ENCODE results near the gene DNM1L.
A peak's percentile ranks its signal among the peaks of the same experiment; 100 is the strongest.
"Not testable (repeated sequence)": the region's sequence is repeated elsewhere in the genome, so short reads cannot be mapped to it uniquely, and the experiment has no call there.

The DNM1L gene

DNA sequence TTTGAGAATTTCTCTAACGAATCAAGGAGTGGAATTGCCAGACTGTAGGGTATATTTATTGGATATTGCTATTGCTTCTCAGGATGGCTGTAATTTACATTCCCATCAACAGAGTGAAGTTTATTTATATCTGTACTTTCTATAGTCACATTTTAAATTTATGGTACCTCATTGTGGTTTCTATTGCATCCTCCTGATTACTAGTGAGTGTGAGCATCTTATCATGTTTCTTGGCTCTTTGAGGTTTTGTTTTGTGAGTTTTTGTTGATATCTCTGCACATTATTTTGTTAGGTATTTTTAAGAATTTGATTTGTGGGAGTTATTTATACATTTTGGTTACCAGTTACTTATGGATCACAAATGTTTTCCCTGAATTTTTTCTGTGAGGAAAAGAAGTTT, 13.9 kb downstream of the DNM1L start:
- DNase-seq (ENCODE audit: low read depth), result no peak
- no peak overlapping the region for H3K4me3 ChIP-seq (ENCODE audit: low read length)
- TF ChIP-seq, protein P1, sequence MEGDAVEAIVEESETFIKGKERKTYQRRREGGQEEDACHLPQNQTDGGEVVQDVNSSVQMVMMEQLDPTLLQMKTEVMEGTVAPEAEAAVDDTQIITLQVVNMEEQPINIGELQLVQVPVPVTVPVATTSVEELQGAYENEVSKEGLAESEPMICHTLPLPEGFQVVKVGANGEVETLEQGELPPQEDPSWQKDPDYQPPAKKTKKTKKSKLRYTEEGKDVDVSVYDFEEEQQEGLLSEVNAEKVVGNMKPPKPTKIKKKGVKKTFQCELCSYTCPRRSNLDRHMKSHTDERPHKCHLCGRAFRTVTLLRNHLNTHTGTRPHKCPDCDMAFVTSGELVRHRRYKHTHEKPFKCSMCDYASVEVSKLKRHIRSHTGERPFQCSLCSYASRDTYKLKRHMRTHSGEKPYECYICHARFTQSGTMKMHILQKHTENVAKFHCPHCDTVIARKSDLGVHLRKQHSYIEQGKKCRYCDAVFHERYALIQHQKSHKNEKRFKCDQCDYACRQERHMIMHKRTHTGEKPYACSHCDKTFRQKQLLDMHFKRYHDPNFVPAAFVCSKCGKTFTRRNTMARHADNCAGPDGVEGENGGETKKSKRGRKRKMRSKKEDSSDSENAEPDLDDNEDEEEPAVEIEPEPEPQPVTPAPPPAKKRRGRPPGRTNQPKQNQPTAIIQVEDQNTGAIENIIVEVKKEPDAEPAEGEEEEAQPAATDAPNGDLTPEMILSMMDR (conservative IDR thresholded peaks at IDR 0.05; ENCODE audit: low read length), result no peak

DNA sequence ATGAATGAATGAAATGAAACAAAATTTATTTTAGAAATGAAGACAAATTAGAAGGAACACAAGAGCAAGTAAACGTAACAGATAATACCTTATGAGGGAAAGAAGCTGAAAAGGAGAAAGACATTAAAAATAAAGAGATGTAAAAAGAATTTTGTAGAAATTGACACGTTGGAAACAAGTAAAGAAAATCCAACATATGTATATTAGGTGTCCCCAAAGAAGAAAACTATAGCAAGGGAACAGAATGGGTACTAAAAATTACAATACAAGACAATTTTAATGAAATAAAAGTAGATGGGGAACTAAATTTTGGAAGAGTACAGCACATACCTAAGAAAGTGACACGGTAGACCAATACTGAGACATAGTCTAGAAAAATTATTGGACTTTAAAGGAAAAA, 16.7 kb downstream of the DNM1L start:
- H3K4me3 ChIP-seq (ENCODE audit: low read length), result no peak overlapping the region
- DNase-seq (ENCODE audit: low read depth), result no peak
- TF ChIP-seq, protein P1 (conservative IDR thresholded peaks at IDR 0.05; ENCODE audit: low read length), result no peak

DNA sequence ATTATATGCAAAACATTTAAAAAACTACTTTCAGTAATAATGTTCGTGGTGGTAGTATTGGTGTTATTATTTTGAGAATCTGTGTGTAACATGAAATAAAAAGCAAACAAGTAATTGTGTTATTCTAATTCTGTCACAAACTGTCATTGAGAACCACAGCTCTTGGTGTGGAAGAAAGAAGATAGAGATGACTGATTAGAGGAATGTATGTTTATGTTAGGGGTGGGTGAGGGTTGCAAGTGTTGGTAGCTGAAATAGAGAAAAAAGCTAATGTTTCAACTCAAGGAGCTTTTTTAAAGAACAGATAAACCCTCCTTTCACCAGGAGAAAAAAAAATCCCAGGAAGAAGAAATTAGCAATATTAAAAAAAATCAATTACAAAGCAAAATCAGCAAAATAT, 18.3 kb downstream of the DNM1L start:
- no peak overlapping the region for H3K4me3 ChIP-seq (ENCODE audit: low read length)
- TF ChIP-seq, protein P1 (conservative IDR thresholded peaks at IDR 0.05; ENCODE audit: low read length), result no peak
- no peak for DNase-seq (ENCODE audit: low read depth)

DNA sequence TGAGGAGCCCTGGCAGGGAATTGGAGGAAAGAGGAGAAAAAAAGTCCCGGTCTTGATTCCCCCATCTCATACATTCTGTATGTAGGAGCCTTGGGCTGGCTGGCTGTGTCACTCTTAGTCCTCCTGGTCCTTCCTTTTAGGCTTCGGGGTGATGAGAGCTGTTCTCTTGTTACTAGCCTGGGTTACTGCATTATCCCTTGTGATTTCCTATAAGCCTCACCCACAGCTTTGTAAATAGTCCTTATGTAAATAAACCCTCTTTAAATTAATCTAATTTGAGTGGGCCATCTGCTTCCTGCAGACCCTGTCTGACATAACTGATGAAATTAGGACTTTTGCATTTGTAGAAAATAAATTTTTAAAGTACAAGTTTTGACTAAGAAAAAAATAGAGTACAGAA, 19.2 kb downstream of the DNM1L start:
- no peak for DNase-seq (ENCODE audit: low read depth)
- no peak overlapping the region for H3K4me3 ChIP-seq (ENCODE audit: low read length)
- TF ChIP-seq, protein P1 (conservative IDR thresholded peaks at IDR 0.05; ENCODE audit: low read length), result no peak

DNA sequence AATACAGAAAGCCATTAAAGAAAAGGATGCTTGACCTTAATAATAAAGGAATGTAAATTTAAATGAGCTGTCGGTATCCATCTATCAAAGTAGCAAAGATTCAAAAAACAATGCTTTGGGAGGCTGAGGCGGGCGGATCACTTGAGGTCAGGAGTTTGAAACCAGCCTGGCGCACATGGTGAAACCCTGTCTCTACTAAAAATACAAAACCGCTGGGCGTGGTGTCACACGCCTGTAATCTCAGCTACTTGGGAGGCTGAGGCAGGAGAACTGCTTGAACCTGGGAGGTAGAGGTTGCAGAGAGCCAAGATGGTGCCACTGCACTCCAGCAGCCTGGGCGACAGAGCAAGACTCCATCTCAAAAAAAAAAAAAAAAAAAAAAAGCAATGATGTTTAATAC, 20.3 kb downstream of the DNM1L start:
- not testable (repeated sequence) for DNase-seq (ENCODE audit: low read depth); H3K4me3 ChIP-seq (ENCODE audit: low read length)

DNA sequence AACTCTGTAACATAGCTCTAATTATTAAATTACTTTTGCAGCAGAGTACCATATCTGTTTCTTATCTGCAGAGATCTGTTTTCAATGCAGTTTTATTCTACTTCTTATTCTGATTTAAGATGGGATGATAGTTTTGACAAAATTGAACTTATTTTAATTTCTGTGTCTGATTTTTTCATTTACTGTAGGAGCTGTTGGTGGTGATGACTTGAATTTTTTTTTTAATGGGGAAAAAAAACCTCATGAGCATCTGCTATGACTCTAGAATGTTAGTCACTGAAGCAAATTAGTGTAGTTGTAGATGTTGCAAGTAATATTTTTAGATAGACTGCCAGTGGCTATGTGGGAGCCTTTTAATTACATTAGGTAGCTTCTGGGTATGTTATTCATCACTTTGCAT, 23.4 kb downstream of the DNM1L start:
- peak; percentile 23 for DNase-seq (ENCODE audit: low read depth)
- no peak overlapping the region for H3K4me3 ChIP-seq (ENCODE audit: low read length)
- TF ChIP-seq, protein P1 (conservative IDR thresholded peaks at IDR 0.05; ENCODE audit: low read length), result no peak

DNA sequence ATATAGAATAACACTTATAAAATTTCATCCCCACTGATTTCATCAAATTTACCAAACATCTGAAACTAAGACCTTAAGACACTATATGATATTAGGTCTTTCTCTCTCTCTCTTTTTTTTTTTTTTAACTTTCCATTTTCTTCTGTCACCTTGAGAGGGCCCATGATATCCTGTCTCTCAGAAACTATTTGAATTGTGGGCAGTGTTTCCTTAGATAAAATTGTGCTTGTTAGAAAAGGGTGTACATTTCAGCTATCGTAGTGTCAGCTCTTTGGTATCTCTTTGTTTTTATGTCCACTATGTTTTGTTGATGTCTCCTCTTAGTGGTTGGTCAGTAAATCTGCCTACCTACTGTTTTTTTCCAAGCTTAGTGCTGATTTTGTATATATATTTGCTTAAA, 23.8 kb downstream of the DNM1L start:
- H3K4me3 ChIP-seq (ENCODE audit: low read length), result no peak overlapping the region
- no peak for DNase-seq (ENCODE audit: low read depth)
- TF ChIP-seq, protein P1 (conservative IDR thresholded peaks at IDR 0.05; ENCODE audit: low read length), result no peak

DNA sequence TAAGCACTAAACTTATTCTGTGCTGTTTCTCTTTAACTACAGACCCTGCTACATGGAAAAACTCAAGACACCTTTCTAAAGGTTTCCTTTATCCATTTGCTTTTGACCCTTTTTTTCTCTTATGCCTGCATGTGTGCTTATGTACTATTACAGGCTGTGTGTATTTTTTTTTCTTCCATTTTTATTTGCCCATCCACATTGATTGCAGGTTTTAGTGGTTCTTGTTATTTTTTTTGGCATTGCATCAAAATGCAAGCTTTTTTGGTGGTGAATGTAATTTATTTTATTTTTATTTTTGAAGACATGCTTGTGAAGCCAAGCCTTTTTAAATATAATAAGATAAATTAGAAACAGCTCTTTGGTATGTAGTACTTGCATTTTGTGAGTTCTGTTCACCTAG, 26.7 kb downstream of the DNM1L start:
- TF ChIP-seq, protein P1 (conservative IDR thresholded peaks at IDR 0.05; ENCODE audit: low read length), result no peak
- no peak overlapping the region for H3K4me3 ChIP-seq (ENCODE audit: low read length)
- DNase-seq (ENCODE audit: low read depth), result no peak

All from AG10803 (cell line).